Measurements from ENCODE around the gene PALM. TPM values are rescaled to one million over a fixed set of nuclear protein-coding genes. Genes with fewer than 3 reads are reported as not detected.

Gene PALM
- total and polyA plus RNA-seq, 9 of the 15 experiments (the other 6 are each of a cell fraction or from before 2014, with no cell fraction given) = 0.04 to 6.6 (median 1.7) TPM

GRCh38 chr19:709965-710571, 1.3 kb downstream of the PALM start:
- intact Hi-C loops (cut with micrococcal nuclease) (no loop called here), in situ Hi-C loops (cut with MboI) (no loop called here)
- H3K27me3 ChIP-seq (ENCODE audit: control insufficient read depth in 2 of 2, insufficient read depth in 2 of 2, low read length in 2 of 2) = no peaks in the 10 kb centered on the region
- H3K9me3 ChIP-seq (replicated peaks; ENCODE audit: control insufficient read depth, insufficient read depth, low read depth, low read length) = 0 out of 2 replicates have a peak, but pooled peaks cover 1% of the 10 kb centered on the region
- no TSS peak for BruUV-seq (replicated peaks)
- no peaks in the 10 kb centered on the region for H4K20me1 ChIP-seq (replicated peaks; ENCODE audit: control insufficient read depth, insufficient read depth, low read length)
- 51% methylated on average over 15 of the region's 27 CpGs for WGBS (ENCODE audit: insufficient coverage, low coverage, missing lambda C conversion rate)
- H3K9me1 ChIP-seq (ENCODE audit: control insufficient read depth, insufficient read depth, low read length) = no peaks in the 10 kb centered on the region
- no peak for ATAC-seq
- TF ChIP-seq ZNF324 (CRISPR knock-in tag; IDR thresholded peaks at IDR 0.05) = no peak
- peak; percentile 65; the same call in 1 of the 2 replicates for TF ChIP-seq ZBTB33 (CRISPR knock-in tag; IDR thresholded peaks at IDR 0.05)
- no peak for TF ChIP-seq SNAPC5 (CRISPR knock-in tag; IDR thresholded peaks at IDR 0.05)
- no peak for TF ChIP-seq ELF2 (CRISPR knock-in tag; IDR thresholded peaks at IDR 0.05)
- FAIRE-seq = no peak
- ChIA-PET POLR2A (interaction anchor here (0.6 kb wide), 1 partner anchor 156 kb away, joined by 7 read pairs; no protein-coding TSS in a partner anchor), CTCF (ENCODE audit: low intra/inter-chr PET ratio) (no interaction called here)
- no peaks in the 10 kb centered on the region for H3K36me3 ChIP-seq (ENCODE audit: control insufficient read depth, insufficient read depth, low read length)
- H3K4me1 ChIP-seq (replicated peaks in 1 of 2; ENCODE audit: control insufficient read depth in 2 of 2, insufficient read depth in 2 of 2, low read length in 2 of 2) = peaks cover 5 to 27% of the 10 kb centered on the region in 2 experiments; a peak in 3 of 5 replicates
- H3K27ac ChIP-seq (ENCODE audit: extremely low read depth, low read depth, low read length) = no peak overlapping the region
- H3K4me2 ChIP-seq (ENCODE audit: insufficient read depth, low read length) = no peak overlapping the region
- no peak for DNase-seq (ENCODE audit: extremely low read depth in 1 of 4, low spot score in 3 of 4)
- H3K9ac ChIP-seq (ENCODE audit: insufficient read depth in 1 of 2, low read depth in 2 of 2, low read length in 2 of 2) = peak overlapping the region in 1 of 2 experiments; percentile 88; a peak in 2 of 4 replicates
- no peak overlapping the region for H2AFZ ChIP-seq (ENCODE audit: low read depth, low read length)
- no peaks in the 10 kb centered on the region for H3K79me2 ChIP-seq (ENCODE audit: control insufficient read depth, insufficient read depth, low read length)
- no peak overlapping the region; the same call in 1 of the 2 replicates for H3K4me3 ChIP-seq

Data from K562 (cell line).